NCI-H146 treated with DMSO at 0.1 percent for 48 hours (cell line): ENCODE results near the gene KDM4C.
A peak's percentile ranks its signal among the peaks of the same experiment; 100 is the strongest.

Experiments used
- DNase-seq: peaks from one replicate; lab custom pipeline; 2025; ENCODE audit not compliant: unreplicated experiment; lab: John Stamatoyannopoulos, UW

Gene KDM4C

GRCh38 chr9:7129391-7129790 lies 371.6 kb downstream of the KDM4C start:
- no peak for DNase-seq

DNA sequence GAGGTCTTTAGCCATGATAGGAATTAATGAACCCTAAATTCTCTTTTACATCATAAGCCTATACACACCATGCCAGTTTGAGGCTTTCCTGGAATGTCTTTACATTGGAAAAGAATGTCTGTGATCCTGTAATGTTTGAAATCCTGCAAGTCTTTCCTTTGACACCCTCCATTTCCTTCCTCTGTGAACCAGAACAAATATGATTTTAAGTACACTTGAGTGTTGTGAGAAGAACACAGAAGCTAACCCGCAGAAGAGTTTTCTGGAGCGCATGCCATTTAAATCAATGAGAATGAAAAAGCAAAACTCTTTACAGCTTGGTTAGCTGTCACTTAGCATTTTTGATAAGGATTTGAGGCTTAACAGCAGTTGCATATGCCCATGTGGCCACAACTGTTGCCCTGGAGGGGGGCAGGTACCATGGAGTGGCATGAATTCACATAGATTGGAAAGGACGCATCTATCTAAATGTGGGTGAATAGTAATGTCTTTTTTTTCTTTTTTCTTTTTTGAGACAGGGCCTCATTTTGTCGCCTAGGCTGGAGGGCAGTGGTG lies 372.6 kb downstream of the KDM4C start:
- no peak for DNase-seq

- DNase-seq = no peak
Observed at GRCh38 chr9:7132605-7133004, 374.8 kb downstream of the KDM4C start.

DNA sequence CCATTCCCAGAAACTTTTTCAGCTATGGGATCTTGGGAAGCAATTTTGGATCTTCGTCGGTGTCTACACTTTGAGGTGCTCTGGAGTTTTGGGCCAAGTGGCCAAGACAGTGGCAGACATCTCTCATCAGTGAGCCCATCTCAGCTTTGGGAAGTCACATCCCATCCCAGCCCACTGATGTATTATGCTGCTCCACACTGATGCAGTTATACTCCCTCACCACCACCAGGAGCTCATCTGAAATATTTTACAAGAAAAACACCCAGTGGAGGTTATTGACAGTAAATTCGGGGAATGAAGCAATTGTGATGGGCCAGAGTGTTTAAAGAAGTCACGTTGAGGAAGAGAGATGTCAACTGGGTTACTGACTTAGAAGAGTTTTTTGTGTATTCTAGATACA lies 378.0 kb downstream of the KDM4C start:
- no peak for DNase-seq

GRCh38 chr9:7137040-7137439 lies 379.3 kb downstream of the KDM4C start:
- no peak for DNase-seq

DNA sequence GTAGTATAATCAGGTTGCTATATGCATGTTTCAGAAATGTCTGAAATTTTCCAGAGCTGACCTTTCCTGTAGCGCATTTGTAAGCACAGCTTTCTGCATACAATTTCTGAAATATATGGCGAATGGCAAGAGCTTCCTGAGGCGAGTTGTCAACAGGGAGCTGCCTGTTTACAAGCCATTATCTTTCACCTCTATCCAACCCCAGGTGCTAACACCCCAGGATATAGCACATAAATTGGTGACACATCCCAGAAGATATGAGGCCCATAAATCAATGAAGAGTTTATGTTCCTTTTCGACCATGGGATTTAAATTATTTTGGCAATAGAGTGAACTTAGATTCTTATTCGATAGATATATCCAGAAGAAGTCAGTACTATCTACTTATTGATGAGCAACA lies 379.8 kb downstream of the KDM4C start:
- DNase-seq = peak; percentile 85

GRCh38 chr9:7139886-7140285 lies 382.1 kb downstream of the KDM4C start:
- DNase-seq = no peak

- no peak for DNase-seq
Observed at GRCh38 chr9:7140401-7140800, 382.6 kb downstream of the KDM4C start.

- no peak for DNase-seq
Observed at GRCh38 chr9:7143645-7144200, 385.9 kb downstream of the KDM4C start.

- no peak for DNase-seq
Observed at GRCh38 chr9:7144265-7145046, 386.7 kb downstream of the KDM4C start.

- DNase-seq = no peak
Observed at GRCh38 chr9:7145361-7146069, 387.7 kb downstream of the KDM4C start.

GRCh38 chr9:7146582-7146981 lies 388.8 kb downstream of the KDM4C start:
- DNase-seq = peak; percentile 24

DNA sequence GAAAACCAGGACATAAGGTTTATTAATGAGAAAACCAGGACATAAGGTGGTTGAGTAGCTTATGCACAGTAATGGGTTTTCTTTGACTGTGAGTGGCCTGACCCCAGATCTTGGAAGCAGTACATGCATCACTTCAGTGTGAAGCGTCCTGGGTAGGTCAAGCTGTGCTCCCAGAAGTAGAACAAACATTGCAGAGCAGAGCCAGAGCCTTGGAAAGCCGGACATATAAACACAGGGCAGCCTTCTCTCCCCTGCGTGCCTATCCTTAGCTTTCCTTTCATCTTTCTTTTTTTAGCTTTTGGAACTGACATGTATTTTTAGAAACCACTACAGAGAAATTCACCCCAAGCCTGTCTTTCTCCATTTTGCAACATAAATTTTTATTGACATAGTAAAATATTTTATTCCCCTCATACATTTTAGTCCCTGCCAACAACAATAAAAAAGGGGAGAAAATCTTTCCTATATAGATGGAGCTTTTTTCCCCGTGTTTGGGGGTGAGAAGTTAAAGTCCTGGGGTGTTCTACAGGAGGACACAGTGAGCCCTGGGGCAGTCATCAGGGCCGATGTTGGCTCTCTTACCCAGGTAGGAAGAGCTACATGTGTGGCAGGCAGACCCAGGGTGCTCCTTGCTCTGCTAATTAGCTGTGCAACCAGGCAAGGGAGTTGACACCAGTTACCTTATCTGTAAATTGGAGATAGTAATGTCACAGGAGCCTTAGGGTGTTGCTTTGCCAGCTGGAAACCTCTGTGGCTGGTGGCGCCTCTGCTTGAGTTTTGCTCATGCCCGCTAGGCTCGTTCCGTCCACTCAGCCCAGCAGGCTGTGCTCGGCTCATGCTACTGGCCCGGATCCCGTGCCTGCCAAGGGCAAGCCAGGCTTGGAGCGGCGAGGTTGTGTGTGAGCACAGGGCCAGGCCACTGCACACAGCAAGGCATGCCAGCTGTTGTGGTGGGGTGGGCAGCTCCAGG lies 389.6 kb downstream of the KDM4C start:
- no peak for DNase-seq

DNA sequence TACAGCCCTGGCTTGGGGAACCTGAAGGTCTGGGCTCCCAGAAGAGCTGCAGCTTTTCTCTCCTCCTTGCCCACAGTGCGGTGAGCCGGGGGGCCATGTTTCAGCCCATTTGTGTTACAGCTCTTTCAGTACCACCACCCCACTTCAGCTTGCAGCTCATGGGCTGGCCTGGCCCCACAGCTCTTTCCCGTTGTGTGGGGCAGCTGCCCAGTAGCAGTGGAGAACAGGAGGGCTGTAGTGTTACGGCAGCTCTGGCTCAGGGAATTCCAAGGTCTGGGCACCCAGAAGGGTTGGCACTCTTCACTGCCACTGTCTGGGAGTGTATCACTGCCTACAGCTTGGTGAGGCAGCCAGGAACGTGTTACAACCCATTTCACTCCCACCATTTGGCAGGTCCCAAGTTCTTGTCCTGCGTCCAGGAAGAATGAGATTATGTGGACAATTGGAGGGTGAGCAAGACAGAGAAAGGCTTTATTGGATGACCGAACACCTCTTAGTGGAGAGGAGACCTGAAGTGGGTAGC lies 390.5 kb downstream of the KDM4C start:
- DNase-seq = no peak

DNA sequence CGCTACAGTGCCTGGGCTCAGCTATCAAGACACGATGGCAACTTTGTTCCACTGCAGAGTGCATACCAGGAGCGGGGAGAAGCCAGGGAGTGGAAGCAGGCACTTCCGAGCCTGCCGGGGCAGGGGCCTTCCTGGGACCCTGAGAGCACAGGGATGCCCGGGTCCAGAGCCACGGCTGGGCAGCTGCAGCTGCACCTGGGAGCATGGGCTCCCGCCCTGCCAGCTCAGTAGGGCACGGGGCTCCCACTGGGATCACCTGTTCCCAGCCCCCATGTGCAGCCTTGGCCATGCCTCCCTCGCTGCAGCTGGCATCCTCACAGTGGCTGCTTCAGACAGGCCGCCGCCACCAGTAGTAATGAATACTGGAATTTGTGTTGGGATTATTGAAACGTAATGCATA lies 391.5 kb downstream of the KDM4C start:
- DNase-seq = no peak

DNA sequence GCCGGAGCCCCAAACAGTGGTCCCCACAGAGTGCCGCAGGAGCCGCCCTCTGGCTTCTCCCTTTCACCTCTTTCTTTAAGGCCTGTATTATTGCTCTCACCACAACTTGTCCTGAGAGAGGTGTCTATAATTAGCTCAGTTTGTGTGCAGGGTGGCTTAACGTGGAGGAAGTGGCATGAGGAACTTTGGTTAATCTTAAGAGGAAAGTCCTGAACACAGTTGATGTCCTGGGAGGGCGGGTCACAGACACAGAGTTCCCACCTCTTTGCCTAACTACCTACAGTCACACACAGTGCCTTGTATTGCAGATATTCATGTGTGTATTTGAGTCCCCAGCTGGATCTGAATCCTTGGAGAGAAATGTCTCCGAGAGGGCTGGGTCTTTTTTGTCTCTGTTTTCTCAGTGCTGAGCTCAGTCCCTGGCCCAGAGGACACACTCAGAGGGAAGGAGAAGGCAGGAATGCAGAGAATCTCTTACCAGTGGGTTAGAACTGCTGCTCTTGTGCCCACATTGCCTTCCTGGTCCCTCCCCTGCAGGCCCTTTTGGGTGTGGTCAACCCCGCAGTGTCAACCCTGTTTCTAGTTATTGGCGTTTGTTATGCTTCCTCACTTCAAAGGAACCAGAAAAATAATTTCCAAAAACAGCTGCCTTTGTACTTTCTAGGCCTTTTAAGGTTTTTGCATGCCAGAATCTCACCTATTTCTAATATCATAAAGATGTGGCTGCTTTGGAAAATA lies 392.5 kb downstream of the KDM4C start:
- no peak for DNase-seq

- DNase-seq = no peak
Observed at GRCh38 chr9:7153134-7153533, 395.4 kb downstream of the KDM4C start.

DNA sequence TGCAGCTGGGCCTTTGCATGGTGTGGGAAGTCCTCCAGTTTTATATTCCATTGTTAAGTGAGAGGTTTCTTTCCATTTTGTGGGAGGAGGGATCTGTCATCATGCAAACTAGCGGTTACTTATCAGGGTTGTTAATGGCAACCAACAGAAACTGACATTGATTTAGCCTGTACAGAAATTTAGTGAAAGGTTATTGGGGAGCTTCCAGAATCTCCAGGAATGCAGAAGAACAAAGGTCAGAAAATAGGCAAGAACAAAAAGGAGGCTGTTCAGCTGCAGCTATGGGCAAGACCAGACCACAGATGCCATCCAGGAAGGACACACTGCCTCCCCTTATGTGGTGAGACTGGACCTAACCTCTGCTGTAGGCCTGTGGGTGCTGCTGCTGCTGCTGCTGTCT lies 395.8 kb downstream of the KDM4C start:
- DNase-seq = no peak

GRCh38 chr9:7154003-7154619 lies 396.3 kb downstream of the KDM4C start:
- DNase-seq = no peak
